Measurements from ENCODE around the gene TBC1D2.
A peak's percentile ranks its signal among the peaks of the same experiment; 100 is the strongest.

TBC1D2 gene

DNA sequence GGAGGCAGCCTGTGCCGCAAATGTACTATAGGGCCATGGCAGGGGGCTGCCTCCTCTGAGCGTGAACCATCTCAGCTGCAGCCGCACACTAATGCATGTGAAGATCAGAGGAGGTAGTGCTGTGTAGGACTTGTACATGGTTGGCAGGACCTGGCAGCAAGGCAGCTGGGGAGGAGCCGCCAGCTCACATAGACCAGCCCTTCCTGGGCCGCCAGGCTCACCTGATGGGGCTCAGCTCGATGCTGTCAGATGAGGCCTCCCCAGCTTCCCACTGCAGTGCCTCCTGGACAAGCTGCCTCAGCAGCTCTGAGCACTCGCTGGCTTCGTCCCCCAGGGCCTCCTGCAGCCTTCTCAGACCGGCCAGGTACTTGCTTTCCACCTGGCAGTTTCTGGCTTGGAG lies 45.0 kb downstream of the TBC1D2 start:
- DNase-seq = no peak

DNA sequence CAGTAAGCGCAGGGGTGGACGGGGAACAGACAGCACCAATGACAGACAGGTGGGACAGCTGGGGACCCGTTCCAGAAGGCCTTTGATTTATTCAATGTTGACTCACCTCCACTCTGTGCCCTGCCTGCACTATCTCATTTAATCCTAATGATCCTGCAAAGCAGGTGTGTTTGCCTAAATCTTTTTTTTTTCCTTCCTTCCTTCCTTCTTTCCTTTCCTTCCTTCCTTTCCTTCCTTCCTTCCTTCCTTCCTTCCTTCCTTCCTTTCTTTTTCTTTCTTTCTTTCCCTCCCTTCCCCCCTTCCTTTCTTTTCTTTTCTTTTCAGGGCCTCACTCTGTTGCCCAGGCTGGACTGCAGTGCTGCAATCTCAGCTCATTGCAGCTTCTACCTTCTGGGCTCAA lies 45.9 kb downstream of the TBC1D2 start:
- DNase-seq = no peak

DNA sequence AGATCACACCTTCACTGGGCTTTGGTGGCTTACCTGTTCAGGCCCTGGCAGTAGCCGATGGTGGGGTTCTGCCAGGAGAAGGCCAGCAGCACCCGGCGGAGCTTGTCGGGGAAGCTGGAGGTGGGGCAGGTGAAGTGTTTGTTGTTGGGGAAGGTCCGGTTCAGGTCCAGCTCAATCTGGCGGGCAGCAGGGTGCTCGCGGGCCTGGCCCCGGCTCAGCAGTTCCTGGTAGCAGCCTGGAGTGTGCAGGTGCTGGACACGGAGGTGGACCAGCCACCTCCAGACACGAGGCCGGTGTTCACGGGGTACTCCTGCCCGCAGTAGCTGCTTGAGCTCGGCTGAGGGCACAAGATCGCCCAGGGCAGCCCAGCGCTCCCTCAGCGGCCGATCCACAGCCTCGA lies 46.8 kb downstream of the TBC1D2 start:
- DNase-seq = no peak

DNA sequence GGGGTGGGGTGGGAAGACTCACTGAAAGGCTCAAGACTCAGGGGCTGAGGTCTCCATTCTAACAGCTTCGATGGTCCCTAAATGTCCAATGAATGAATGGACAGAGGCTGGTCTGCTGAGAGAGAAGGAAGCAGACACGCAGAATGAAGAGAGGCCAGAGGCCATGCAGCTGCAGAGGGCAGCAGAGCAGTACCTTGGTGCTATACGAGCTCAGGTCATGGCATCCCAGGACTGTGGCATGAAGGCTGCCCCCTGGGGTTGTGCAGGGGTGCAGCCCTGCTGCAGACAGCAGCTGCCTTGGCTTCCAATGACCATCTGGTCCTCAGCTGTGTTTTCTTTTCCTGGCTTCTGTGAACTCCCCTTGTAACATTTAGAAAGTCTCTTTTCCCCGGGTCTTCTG lies 47.8 kb downstream of the TBC1D2 start:
- no peak for DNase-seq

DNA sequence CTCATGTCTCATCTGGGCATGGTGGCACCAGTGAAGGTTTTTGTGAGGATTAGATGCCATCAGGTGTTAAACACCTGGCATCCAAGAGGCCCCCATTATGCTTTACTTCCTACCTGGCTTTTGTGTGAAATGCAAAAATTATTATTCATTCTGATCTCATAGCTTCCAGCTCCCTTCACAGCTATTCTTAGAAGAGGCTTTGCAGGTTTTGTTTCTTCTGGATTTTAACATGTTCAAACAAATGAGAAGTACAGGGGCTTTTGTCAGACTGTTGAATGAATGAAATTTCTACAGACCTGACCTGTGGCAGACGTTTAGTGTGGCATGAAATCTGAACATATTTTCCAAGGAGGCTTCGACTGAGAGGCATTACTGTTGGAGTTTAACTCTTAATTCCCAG lies 48.7 kb downstream of the TBC1D2 start:
- no peak for DNase-seq

DNA sequence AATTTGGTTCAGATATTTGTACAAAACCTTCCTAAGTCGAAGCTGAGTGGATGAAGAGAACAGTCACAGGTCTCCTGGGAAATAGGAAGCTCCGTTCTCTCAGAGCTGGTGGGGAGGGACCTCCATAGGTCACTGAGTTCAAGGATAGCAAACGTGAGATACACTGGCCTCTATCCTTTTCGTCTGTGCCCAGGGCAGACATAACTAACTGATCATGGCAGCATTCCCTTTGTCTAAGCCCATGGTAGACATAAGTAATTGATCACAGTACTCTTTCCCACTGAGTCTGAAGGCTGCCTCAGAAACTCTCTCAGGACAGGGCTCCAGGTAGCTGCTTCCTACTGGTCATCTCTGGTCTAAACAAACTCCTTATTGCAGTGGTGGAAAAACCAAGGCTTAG lies 50.8 kb downstream of the TBC1D2 start:
- no peak for DNase-seq

DNA sequence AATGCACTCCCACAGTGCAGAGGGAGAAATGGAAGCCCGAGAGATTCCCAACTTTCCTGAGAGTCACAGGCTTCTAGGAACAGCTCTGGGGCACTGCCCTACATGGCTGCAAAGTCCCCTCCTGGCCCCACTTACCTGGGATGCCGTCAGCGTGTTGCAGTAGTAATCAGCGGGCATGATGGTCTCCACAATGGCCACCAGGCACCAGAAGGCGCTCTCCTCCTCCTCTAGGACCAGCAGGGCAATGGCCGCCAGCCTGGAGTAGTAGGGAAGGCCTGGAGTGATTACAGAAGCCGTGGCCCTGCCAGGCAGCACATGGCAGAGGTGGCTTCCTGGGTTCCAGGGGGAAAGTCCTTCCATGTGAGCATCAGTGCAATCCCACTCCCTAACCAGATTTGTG lies 52.3 kb downstream of the TBC1D2 start:
- no peak for DNase-seq

DNA sequence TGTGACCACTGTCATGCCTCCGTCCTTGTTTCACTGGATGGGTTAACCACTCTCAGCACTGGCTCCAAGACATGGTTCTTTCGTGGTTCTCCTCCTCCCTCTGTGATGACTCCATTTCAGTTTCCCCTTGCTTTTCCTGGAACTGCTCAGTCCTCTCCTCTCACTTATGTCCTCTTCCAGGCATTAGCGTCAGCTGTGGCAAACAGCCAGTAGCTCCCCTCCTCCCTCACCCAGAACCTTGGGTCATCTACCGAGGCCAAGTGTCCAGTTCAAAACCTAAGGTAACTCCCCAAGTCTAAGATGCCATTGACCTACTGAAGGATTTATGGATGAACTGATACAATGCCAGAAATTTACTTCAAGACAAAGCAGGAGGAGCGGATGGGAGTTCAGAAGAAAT lies 53.2 kb downstream of the TBC1D2 start:
- DNase-seq = no peak

DNA sequence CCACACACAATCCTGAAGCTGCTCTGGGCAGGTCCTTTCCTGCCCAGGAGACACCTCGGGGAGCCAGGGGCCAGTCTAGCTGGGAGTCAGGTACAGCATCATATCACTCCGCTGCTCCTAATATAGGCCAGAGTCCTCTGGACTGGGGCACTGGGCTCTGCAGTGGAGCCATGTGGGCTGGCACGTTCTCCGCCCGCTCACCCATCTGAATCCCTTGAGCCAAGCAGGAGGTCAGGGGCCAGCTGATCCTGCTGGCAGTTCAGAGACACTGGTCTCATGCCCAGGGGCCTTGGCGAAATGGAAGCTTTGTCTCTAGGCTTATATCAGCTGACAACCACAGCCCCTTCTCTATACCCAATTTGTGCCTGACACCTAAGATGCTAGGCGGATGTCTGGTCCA lies 53.7 kb downstream of the TBC1D2 start:
- DNase-seq = no peak

DNA sequence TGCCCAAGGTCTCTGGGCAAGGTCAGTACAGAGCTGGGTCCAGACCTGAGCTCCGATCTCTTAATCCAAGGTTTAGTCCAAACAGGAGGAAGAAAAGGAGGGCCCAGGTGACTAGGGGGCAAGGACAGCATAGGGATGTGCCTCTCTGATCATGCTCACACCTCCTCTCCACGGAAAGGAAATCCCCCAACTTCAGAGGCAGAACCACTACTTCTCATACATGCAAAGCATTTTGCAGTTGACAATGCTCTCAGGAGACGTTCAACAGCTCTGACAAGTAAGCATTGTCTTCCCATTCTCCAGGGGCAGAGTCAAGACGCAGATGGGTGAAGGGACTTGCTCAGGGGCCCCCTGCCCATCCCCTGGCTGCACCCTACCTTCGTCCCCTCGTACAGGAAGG lies 54.3 kb downstream of the TBC1D2 start:
- DNase-seq = no peak

DNA sequence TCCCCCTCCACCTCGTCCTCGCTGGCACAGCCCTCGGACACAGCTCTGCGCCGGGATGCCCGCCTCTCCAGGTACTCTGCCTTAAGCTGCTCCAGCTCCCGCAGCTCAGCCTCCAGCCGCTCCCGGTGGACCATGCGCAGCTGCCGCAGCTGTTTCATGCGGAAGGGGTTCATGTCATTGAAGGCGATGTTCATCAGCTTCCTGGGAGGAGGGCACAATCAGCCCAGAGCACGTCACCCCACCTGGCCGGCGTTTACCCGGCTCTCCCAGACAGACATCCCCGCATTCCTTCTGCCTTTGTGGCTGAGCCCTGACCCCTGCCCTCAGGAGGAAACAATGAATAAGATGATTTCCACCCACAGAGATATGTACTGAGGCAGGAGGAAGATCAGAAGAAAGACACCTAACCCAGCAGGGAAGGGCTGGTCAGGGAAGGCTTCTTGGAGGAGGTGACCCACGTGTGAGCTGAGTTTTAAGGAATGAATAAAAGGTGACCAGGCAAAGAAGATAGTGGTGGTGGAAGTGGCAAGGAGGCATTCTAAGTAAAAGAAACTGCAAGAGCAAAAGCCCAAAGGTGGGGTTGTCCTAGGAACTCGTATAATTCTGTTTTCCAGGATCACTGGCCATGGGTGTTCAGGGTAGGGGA lies 55.9 kb downstream of the TBC1D2 start:
- no peak for DNase-seq

DNA sequence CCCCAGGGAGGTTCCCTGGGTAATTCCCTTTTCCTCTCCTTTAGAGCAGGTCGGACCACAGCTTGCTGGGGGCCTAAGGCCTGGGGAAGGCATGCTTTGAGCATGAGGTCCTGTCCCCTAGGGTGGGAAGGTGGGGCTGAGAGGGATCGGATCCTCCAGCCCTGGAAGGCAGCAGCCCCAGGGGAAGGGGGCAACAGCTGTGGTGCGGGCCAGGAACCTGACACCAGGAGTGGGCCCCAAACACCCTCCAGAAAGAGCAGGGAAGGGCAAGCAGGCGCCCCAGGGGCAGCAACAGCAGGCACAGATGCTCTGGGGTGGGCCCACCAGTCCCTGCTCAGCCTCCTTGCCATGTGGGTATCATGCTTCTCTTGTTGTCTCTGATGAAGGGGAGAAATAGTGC lies 59.8 kb downstream of the TBC1D2 start:
- DNase-seq = no peak

DNA sequence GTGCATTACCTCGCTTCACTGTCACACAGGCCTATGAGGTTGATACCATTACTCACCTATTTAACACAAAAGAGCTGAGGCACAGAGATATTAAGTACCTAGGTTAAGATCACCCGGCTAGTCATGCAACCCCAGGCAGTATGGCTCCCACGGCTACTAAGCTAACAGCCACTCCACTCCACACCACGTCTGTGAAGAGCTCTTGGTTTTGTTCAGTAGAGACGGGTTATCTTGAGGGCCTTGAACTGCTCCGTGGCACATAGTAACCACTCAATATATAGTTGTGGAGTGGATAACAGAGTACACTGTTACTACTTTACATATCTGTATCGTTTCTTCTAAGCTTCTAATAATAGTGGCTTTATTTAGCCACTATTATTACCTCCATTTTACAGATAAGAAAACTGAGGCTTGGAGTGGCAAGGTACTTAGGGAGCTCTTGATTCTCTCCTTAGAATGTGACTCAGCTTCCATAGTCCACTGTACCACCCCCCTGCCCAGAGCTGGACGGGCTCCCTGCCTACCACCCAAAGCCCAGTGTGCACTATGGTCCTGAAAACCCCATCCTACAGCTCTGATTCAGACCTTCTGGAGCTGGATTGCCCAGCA lies 62.0 kb downstream of the TBC1D2 start:
- DNase-seq = no peak

DNA sequence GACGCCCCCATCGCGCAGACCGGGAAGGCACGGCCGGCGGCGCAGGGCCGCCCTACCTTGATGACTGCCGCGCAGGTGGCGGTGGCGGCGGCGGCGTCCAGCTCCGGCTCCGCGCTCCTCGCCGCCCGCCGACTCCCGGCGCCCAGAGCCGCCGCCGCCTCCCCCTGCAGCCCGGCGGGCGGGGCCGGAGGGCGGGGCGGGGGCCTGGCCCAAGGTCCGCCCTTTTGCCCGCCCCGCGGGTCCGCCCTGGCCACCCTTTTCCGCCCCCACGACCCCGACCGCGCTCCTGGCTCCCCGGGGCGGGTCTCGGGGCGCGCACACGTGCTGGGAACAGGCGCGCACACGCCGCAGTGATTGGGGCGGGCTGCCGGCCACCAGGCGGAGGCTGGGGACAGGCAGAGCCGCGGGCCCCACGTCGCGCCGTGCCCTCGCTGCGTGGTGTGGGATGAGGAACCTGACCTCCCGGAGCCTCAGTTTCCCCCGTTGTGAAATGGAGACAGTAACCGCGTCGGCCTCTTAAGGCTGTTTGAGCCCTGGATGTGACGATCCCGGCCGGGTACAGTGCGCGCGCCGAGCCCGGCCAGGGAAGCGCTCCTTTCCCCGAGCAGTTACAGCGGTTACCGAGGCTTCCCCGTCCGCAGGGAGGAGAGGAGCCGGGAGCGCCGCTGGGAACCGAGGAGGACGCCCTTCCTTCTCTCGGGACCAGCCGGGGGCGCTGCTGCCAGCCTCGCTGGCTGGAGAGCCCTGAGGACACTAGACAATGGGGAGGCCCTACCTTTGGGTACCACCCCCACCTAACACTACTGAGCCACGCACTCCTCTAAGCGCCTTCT lies 62.7 kb downstream of the TBC1D2 start, which contains the start of gene CORO2A:
Gene CORO2A, minus strand, starts transcription at position 135 of the 833 bp plus-strand sequence. CDS start 34,977 bp downstream, outside the sequence.
- peak; percentile 83 for DNase-seq

DNA sequence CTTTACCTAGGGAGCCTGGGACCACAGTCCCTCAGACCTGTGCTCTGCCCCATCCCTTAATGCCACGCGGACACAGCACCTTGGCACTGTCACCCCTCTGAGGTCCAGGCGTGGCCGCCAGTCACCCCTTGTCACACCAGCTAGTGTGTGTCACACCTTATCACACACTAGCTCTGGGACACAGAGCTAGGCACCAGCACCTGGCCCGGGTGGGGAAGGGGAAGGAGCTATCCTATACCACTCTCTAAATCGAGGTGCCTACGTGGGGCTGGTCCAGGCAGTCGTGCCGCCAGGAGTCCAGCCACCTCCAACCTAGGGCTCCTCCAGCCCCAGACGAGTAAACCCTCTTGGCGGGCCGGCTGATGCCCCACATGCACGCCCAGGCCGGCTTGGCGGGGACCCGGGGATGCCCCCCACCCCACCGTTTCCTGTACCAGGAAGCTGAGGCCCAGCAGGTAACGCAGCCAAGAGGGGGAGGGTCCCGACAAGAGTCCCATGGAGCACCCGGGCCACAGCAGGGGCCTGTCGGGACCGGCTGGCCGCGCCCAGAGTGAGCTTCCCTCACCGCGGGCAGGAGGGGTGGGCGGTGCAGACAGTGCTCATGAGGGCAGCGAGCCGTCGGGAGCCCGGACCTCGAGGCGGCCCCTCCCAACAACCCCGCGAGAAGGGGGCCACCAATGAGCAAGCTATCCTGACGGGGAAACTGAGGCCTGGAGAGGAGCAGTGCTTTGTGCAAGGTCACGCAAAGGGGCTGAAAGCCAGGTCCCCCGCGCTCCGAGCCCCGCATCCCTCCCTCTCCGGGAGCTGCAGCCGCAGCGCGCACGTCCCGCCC lies 63.6 kb downstream of the TBC1D2 start:
- peak; percentile 48 for DNase-seq

DNA sequence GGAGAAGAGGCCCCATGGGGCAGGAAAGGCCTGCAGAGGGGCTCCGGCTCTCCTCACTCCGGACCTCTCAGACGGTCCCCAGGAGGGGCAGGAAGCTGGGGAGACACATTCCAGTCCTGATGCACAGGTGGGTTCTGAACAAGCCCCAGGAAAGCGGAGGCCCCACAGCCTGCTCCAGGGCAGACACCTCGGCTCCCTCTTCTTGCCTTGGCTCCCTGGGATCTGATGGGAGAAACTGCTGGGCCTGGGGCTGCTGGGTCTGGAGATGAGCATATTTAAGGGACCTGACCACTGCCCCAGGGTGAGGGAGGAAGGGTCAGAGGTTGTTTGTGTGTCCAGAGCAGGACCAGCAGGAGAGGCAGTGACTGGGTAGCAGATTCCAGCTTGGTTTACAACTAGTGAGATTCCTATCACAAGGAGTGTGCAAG lies 64.3 kb downstream of the TBC1D2 start:
- DNase-seq = no peak

DNA sequence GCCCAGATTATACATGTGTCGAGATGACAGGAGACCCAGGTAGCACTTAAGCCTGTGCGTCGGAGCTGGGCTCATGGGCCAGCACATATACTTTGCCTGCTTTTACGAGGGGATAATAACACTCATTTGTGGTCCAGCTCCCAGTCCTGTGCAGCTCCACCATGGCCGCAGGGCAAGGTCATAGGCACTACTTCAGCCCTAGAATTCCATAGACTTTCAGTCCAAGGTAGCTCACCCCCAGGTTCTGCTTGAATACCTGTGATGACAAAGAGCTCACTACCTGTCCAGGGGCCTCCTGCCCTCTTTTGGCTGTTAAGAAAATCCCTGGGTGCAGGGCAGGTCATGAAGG lies 64.7 kb downstream of the TBC1D2 start:
- DNase-seq = no peak

DNA sequence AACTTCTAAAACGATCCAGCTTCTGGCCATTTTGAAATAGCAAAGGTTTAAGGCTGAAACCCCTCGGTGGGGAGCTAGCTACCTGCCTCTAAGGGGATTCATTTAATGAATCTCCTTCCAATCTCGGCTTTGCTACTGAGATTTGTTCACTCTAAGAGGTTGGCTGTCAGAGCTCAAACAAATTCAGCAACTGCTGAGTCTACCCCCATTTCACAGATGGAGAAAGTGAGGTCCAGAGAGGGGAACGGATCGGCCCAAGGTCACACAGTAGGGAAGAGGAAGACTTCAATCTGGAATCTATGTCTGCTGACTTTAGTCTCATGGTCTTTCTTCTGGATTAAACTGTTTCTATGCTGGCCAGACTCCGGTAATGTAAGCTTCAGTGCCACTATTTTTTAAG lies 66.0 kb downstream of the TBC1D2 start:
- DNase-seq = no peak

DNA sequence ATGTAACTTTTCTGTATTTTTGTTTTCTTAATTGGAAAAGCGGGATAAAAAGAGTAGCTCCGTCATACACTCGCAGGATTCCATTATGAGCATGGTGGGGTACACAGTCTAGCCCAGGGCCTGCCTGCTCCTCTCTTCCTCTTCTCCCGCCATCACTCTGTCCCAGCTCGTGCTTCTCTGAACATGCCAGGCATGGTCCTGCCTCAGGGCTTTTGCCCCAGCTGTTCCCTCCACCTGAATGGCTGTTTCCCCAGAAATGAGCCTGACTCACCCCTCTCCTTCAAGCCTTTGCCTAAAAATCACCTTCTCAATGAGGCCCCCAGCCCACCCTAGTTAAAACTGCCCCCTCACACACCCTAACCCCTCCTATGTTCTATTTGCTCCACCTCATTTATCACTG lies 67.5 kb downstream of the TBC1D2 start:
- no peak for DNase-seq

DNA sequence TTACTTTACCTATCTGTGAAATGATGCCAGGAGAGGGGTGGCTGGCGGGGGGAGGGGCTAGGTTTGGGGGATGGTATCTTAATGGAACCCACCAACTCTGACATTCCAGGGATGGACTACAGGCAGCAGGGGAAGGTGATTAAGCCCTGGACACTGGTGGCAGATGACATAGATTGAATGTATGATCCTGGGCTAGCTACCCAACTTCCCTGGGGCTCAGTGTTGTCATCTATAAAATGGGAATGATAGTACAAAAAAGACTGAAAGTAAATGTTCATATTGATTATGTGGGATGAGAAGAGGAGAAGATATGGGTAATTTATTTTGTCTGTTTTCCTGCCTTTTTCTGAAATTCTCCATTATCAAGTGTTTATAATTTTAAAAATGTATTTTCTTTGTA lies 69.2 kb downstream of the TBC1D2 start:
- no peak for DNase-seq

DNA sequence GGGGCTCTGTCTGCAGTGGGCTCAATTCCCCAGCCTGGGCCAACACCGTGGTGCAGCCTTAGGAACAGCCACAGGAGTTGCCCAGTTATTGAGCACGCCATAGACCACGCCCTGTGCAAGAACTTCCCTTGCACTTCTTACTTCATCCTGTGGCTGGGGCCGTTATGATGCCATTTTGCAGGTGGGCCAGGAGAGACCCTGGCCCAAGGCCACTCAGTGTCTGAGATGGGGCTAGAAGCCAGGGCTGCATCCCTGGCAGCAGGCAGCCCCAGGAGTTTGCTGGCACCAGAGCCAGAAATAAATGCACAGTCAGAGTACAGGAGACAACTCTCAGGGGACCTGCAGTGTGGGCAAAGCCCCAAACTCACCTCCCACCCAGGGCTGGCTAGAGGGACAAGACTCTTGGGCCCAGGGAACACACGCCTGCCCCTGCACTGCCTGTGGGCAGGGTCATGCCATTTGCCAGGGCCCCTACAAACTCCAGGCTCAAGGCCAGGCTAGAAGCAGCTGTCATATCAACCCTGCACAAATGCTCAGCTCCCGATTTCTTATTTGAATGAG lies 69.8 kb downstream of the TBC1D2 start:
- no peak for DNase-seq

DNA sequence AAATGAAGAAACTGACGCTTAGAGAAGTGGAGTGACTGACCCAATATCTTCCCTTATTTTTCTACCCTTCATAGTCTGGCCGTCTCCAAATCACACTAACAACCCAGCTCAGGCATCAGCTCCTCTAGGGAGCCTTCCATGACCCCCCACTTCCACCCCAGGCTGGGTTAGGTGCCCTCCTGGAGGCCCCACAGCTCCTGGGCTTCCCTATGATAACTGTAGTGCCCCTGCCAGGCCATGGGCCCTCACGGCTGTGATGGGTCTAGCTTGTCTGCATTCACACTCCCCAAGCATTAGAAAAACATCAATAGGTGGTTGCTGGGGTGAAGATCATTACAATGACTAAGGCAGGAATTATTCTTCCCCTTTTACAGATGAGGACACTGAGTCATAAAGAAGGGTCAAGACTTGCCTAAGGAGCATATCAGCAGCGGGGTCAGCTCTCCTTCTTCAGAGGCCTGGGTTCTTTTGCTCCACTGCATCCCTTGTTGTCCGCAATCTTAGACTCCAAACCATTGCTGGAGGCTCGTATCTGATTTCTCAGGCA lies 70.4 kb downstream of the TBC1D2 start:
- no peak for DNase-seq

DNA sequence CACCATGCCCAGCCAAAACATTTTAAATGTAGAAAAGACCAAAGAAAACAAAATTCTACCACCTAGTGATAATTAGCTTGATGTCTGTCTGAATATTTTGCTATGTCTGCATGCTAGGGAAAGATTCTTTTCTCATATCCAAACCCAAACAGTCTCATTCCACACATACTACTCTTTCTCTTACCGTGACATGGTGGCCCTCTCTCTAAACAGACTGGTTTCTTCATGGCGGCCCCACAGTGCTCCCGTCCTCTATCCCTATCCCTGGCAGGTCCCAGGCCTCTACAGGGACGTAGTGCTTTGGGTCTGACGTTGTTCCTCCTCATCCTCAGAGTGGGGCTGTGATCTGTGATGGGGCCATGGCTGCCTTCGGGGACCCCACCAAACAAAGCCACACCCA lies 71.1 kb downstream of the TBC1D2 start:
- no peak for DNase-seq
